Upper lobe of left lung (tissue), 6 donors: ENCODE data around the gene CARHSP1. TPM values are rescaled to one million over a fixed set of nuclear protein-coding genes. Genes with fewer than 3 reads are reported as not detected.
"Not testable (repeated sequence)": the region's sequence is repeated elsewhere in the genome, so short reads cannot be mapped to it uniquely, and the experiment has no call there.

Source experiments
- ATAC-seq, 2 donors: fragments of 200-7000 bp; cut with Tn5 transposase; one replicate each; pipeline ENCODE4 v1.9.1; 2022; ENCODE audit warnings: mild to moderate bottlenecking in 2 of 2, moderate library complexity in 2 of 2; ENCODE audit not compliant: low FRiP score in 2 of 2
- DNase-seq, 2 donors: peaks; one replicate each; pipeline ENCODE4 v3.0.0-alpha.2; 2019 to 2020
- H3K27ac ChIP-seq, 4 donors: fragments of 200-600 bp; sonication (generic); one replicate each; pipeline ENCODE4 v1.5.1; 2016 to 2019
- H3K27me3 ChIP-seq, 4 donors: fragments of 200-600 bp; sonication (generic); one replicate each; pipeline ENCODE4 v1.5.1; 2017 to 2019
- H3K36me3 ChIP-seq, 4 donors: fragments of 200-600 bp; sonication (generic); one replicate each; pipeline ENCODE4 v1.5.1; 2016 to 2019
- H3K4me1 ChIP-seq, 4 donors: fragments of 200-600 bp; sonication (generic); one replicate each; pipeline ENCODE4 v1.5.1; 2018 to 2019
- H3K4me3 ChIP-seq, 4 donors: fragments of 200-600 bp; sonication (generic); one replicate each; pipeline ENCODE4 v1.5.1; 2017 to 2019; ENCODE audit warnings: mild to moderate bottlenecking in 2 of 4, moderate library complexity in 1 of 4
- H3K9me3 ChIP-seq, 4 donors: fragments of 200-600 bp; sonication (generic); one replicate each; pipeline ENCODE4 v1.5.1; 2018 to 2019
- EP300 ChIP-seq, 4 donors: sonication (generic); formaldehyde crosslinking; IDR thresholded peaks; one replicate each; pipeline ENCODE4 v1.5.1; 2017; ENCODE audit warnings: antibody characterized with exemption in 4 of 4, control low read depth in 2 of 4
- POLR2A ChIP-seq, 4 donors: fragments of 450-650 bp; IDR thresholded peaks; one replicate each; pipeline ENCODE4 v1.5.1; 2016 to 2017; ENCODE audit warnings: antibody characterized with exemption in 4 of 4, mild to moderate bottlenecking in 2 of 4
- POLR2AphosphoS5 ChIP-seq, 2 donors: sonication (generic); formaldehyde crosslinking; IDR thresholded peaks; one replicate each; pipeline ENCODE4 v1.5.1; 2017; ENCODE audit warnings: antibody characterized with exemption in 2 of 2
- WGBS, 2 donors: methylation state at CpG; one replicate each; pipeline ENCODE4 v1.1.5; 2017 to 2018; 5-methylcytosine and 5-hydroxymethylcytosine counted together
- total RNA-seq, 6 donors: library from RNA; depleted of rRNA in 4 of 6; stranded (reverse); fragments of >200 nt in 4 of 6; gene quantifications; one replicate each; pipeline versions ENCODE4 v1.1.0 to v1.2.1, GENCODE V29; 2016 to 2021
- TF ChIP-seq, protein P1 (sequence below), 6 experiments: fragments of 450-650 bp in 4 of 6; fragments of 200-600 bp in 2 of 6; sonication (generic) in 2 of 6; IDR thresholded peaks; one replicate each; pipeline ENCODE4 v1.5.1; 2016 to 2019; ENCODE audit warnings: antibody characterized with exemption in 6 of 6
- donor health status: DM: no; HTN: no; CAD: no; lungs with moderate emphysema.
- donor health status: DM: no; HTN: yes; CAD: no; lungs with severe emphysema.

The CARHSP1 gene
- total RNA-seq, 6 donors from 2014 or later = 33.5 to 102 (median 75.3) TPM

- Histone ChIP-seq H3K4me1 (peaks cover 4 to 19% (median 16%) of the 10 kb centered on the region in 4 donors), H3K36me3 (no peaks in the 10 kb centered on the region), H3K9me3 (no peaks in the 10 kb centered on the region), H3K4me3 (no peak overlapping the region), H3K27me3 (no peaks in the 10 kb centered on the region), H3K27ac (no peak overlapping the region)
- WGBS, 2 donors = 54 to 65% methylated on average over 6 of the region's 6 CpGs
- DNase-seq (no peak), ATAC-seq (no peak)
- TF ChIP-seq EP300 (IDR thresholded peaks at IDR 0.05) (no peak), POLR2AphosphoS5 (IDR thresholded peaks at IDR 0.05) (no peak), POLR2A (IDR thresholded peaks at IDR 0.05) (no peak)
- TF ChIP-seq, protein P1, sequence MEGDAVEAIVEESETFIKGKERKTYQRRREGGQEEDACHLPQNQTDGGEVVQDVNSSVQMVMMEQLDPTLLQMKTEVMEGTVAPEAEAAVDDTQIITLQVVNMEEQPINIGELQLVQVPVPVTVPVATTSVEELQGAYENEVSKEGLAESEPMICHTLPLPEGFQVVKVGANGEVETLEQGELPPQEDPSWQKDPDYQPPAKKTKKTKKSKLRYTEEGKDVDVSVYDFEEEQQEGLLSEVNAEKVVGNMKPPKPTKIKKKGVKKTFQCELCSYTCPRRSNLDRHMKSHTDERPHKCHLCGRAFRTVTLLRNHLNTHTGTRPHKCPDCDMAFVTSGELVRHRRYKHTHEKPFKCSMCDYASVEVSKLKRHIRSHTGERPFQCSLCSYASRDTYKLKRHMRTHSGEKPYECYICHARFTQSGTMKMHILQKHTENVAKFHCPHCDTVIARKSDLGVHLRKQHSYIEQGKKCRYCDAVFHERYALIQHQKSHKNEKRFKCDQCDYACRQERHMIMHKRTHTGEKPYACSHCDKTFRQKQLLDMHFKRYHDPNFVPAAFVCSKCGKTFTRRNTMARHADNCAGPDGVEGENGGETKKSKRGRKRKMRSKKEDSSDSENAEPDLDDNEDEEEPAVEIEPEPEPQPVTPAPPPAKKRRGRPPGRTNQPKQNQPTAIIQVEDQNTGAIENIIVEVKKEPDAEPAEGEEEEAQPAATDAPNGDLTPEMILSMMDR (IDR thresholded peaks at IDR 0.05) = no peak
These were observed 5.6 kb upstream of the CARHSP1 start for GRCh38 chr16:8874388-8874787.

DNA sequence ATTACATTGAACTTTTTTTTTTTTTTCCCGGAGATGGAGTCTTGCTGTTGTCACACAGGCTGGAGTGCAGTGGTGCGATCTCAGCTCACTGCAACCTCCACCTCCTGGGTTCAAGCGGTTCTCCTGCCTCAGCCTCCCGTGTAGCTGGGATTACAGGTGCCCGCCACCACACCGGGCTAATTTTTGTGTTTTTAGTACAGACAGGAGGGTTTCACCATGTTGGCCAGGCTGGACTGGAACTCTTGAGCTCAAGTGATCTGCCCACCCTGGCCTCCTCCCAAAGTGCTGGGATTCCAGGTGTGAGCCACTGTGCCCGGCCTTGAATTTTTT, 5.0 kb upstream of the CARHSP1 start:
- not testable (repeated sequence) for H3K36me3 ChIP-seq, H3K9me3 ChIP-seq, ATAC-seq, DNase-seq, H3K27me3 ChIP-seq, H3K27ac ChIP-seq, H3K4me3 ChIP-seq
- 88 to 94% methylated on average over 7 of the region's 7 CpGs for WGBS, 2 donors
- H3K4me1 ChIP-seq = peaks cover 6 to 20% (median 19%) of the 10 kb centered on the region in 4 donors

DNA sequence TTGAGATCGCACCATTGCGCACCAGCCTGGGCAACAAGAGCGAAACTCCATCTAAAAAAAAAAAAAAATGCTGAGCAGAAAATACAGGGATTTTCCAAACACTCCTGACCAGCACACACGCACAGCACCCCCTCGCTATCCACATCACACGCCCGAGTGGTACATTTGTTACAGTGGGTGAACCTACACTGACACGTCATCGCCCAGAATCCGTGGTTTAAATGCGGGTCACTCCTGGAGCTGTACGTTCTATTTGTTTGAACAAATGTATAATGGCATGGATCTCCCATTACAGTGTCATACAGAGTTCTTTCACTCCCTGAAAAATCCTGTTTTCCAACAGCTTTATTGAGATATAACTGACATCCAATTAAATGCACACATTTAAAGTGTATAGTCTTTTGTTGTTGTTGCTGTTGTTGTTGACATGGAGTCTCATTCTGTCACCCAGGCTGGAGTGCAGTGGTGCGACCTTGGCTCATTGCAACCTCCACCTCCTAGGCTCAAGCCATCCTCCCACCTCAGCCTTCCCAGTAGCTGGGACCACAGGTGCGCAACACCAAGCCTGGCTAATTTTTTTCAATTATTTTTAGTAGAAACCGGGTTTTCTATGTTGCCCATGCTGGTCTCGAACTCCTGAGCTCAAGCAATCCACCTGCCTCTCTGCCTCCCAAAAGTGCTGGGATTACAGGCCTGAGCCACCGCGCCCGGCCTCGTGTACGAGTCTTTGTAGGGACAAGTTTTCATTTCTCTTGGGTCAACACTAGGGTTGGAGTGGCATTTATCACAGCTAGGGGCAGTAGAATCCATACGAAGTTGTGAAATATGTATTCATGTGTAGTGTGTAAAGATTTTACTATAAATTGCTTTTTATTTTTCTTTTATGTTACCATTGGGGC, 4.4 kb upstream of the CARHSP1 start:
- H3K4me1 ChIP-seq = peaks cover 6 to 20% (median 15%) of the 10 kb centered on the region in 4 donors
- DNase-seq (no peak), ATAC-seq (no peak)
- TF ChIP-seq, protein P1 (IDR thresholded peaks at IDR 0.05) = no peak
- TF ChIP-seq EP300 (IDR thresholded peaks at IDR 0.05) = no peak
- TF ChIP-seq POLR2A (IDR thresholded peaks at IDR 0.05) = no peak
- TF ChIP-seq POLR2AphosphoS5 (IDR thresholded peaks at IDR 0.05) = no peak
- 86 to 93% methylated on average over 22 of the region's 22 CpGs for WGBS, 2 donors
- H3K4me3 ChIP-seq = no peak overlapping the region
- no peaks in the 10 kb centered on the region for H3K27me3 ChIP-seq
- no peak overlapping the region for H3K27ac ChIP-seq
- H3K36me3 ChIP-seq = no peaks in the 10 kb centered on the region
- H3K9me3 ChIP-seq = no peaks in the 10 kb centered on the region

GRCh38 chr16:8872071-8872470, 3.3 kb upstream of the CARHSP1 start:
- DNase-seq (no peak), ATAC-seq (no peak)
- no peaks in the 10 kb centered on the region for H3K36me3 ChIP-seq
- no peaks in the 10 kb centered on the region for H3K9me3 ChIP-seq
- no peak overlapping the region for H3K4me3 ChIP-seq
- H3K27me3 ChIP-seq = no peaks in the 10 kb centered on the region
- TF ChIP-seq EP300 (IDR thresholded peaks at IDR 0.05) (no peak), POLR2AphosphoS5 (IDR thresholded peaks at IDR 0.05) (no peak), POLR2A (IDR thresholded peaks at IDR 0.05) (no peak)
- TF ChIP-seq, protein P1 (IDR thresholded peaks at IDR 0.05) = no peak
- H3K27ac ChIP-seq = no peak overlapping the region
- peaks cover 12 to 28% (median 18%) of the 10 kb centered on the region in 4 donors for H3K4me1 ChIP-seq
- WGBS, 2 donors = 94 to 96% methylated on average over 5 of the region's 5 CpGs

- DNase-seq, H3K27me3 ChIP-seq, H3K9me3 ChIP-seq, H3K36me3 ChIP-seq, ATAC-seq, H3K4me3 ChIP-seq: not testable (repeated sequence)
- H3K27ac ChIP-seq = peak overlapping the region in 2 of 4 donors; percentile 18 to 97
- 94 to 95% methylated on average over 10 of the region's 10 CpGs for WGBS, 2 donors
- H3K4me1 ChIP-seq = peaks cover 31 to 50% (median 38%) of the 10 kb centered on the region in 4 donors
These were observed 1.1 kb upstream of the CARHSP1 start for GRCh38 chr16:8869988-8870241.
